ENCODE data around the gene LAIR1.

LAIR1 gene

DNA sequence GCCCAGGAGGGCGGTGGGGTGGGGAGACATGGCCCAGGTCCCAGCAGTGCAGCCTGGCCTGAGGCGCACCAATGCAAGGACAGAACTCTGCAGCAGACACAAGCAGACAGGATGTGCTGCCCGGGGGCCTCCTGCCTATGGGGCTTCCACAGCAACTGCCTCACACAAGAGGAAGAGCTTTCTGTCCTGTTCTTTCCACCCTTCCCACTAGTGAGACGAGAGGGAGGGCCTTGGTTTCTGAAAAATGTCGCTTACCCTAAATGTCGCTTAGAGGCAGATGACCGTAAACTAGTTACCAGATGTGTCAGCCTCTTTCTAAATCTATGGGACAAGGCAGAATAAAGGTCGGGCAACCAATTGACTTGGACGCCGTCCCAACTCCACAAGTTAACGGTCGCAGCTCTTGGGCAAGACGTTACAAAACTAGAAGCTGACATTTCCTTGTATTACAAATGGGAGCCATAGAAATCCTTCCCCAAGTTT lies at the start of gene LAIR1:
Gene LAIR1, minus strand, starts transcription at position 157 of the 483 bp plus-strand sequence. Its CDS starts 127 bp downstream, at position 30.
- H3K4me3 ChIP-seq (ENCODE audit: low read depth, low read length) = no peak within 1 kb of the TSS
- TF ChIP-seq, protein P1, sequence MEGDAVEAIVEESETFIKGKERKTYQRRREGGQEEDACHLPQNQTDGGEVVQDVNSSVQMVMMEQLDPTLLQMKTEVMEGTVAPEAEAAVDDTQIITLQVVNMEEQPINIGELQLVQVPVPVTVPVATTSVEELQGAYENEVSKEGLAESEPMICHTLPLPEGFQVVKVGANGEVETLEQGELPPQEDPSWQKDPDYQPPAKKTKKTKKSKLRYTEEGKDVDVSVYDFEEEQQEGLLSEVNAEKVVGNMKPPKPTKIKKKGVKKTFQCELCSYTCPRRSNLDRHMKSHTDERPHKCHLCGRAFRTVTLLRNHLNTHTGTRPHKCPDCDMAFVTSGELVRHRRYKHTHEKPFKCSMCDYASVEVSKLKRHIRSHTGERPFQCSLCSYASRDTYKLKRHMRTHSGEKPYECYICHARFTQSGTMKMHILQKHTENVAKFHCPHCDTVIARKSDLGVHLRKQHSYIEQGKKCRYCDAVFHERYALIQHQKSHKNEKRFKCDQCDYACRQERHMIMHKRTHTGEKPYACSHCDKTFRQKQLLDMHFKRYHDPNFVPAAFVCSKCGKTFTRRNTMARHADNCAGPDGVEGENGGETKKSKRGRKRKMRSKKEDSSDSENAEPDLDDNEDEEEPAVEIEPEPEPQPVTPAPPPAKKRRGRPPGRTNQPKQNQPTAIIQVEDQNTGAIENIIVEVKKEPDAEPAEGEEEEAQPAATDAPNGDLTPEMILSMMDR (IDR thresholded peaks at IDR 0.05; ENCODE audit: borderline replicate concordance, insufficient read depth, low read depth, low read length) = no peak

DNA sequence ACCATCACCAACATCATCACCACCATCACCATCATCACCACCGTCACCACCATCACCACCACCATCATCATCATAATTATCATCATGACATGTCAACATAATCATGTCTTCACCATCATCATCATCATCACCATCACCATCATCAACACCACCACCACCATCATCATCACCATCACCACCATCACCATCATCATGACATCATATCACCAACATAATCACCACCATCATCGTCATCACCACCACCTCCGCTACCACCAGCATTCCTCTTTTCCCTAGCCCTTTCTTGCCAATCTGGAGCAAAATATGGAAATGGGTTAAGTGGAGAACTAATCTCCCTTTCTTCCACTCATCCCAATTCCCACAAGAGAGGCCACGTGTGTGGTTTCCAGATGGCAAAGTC lies 49.4 kb upstream of the LAIR1 start:
- TF ChIP-seq, protein P1 (IDR thresholded peaks at IDR 0.05; ENCODE audit: borderline replicate concordance, insufficient read depth, low read depth, low read length) = no peak
- H3K4me3 ChIP-seq (ENCODE audit: low read depth, low read length) = no peak overlapping the region

GRCh38 chr19:54412877-54413276 lies 48.1 kb upstream of the LAIR1 start:
- TF ChIP-seq, protein P1 (IDR thresholded peaks at IDR 0.05; ENCODE audit: borderline replicate concordance, insufficient read depth, low read depth, low read length) = no peak

DNA sequence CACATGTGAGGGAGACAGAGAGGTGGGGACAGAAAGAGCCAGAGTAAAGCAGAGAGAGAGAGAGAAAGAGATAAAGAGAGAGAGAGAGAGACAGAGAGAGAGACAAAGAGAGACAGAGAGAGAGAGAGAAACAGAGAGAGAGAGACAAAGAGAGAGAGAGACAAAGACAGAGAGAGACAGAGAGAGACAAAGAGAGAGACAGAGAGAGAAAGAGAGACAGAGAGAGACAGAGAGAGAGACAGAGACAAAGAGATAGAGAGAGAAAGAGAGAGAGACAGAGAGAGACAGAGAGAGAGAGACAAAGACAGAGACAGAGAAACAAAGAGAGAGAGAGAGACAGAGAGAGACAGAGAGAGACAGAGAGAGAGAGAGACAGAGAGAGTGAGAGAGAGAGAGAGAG lies 46.3 kb upstream of the LAIR1 start:
- TF ChIP-seq, protein P1 (IDR thresholded peaks at IDR 0.05; ENCODE audit: borderline replicate concordance, insufficient read depth, low read depth, low read length) = no peak
- no peak overlapping the region for H3K4me3 ChIP-seq (ENCODE audit: low read depth, low read length)

More at GRCh38 chr19:54412877-54413276, 48.1 kb upstream of the LAIR1 start:
- H3K4me3 ChIP-seq (ENCODE audit: low read depth, low read length) = no peak overlapping the region

DNA sequence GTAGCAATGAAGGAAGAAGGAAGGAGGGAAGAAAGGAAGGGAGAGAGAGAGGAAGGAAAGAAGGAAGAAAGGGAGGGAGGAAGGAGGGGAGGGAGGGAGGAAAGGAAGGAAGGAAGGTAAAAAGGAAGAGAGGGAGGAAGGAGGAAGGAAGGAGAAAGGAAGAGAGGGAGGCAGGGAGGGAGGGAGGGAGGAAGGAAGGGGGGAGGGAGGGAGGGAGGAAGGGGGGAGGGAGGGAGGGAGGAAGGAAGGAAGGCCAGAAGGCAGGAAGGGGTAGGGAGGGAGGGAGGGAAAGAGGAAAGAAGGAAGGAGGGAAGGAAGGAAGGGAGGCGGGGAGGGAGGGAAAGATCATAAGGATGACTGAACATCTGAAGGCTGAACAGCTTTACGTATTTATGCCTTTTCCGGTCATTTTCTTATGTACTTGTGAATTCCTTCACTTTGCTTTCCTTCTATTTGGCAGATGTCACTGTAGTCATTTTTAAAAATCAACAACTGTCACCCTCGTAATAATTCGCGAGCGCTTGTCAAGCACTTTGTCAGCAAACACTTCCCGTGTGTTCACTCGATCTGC lies 43.8 kb upstream of the LAIR1 start:
- TF ChIP-seq, protein P1 (IDR thresholded peaks at IDR 0.05; ENCODE audit: borderline replicate concordance, insufficient read depth, low read depth, low read length) = no peak
- H3K4me3 ChIP-seq (ENCODE audit: low read depth, low read length) = no peak overlapping the region

GRCh38 chr19:54407780-54408179 lies 43.0 kb upstream of the LAIR1 start:
- H3K4me3 ChIP-seq (ENCODE audit: low read depth, low read length) = no peak overlapping the region
- TF ChIP-seq, protein P1 (IDR thresholded peaks at IDR 0.05; ENCODE audit: borderline replicate concordance, insufficient read depth, low read depth, low read length) = no peak

DNA sequence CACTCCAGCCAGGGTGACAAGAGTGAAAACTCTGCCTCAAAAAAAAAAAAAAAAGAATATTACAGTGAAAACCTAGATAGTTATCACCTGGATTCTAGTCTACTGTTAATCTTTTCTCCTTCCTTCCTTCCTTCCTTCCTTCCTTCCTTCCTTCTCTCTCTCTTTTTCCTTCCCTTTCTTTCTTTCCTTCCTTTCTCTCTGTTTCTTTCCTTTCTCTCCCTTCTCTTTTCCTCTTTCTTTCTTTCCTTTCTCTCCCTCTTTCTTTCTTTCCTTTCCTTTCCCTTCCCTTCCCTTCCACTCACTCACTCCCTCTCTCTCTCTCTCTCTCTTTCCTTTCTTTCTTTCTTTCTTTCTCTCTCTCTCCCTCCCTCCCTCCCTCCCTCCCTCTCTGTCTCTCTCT lies 40.9 kb upstream of the LAIR1 start:
- TF ChIP-seq, protein P1 (IDR thresholded peaks at IDR 0.05; ENCODE audit: borderline replicate concordance, insufficient read depth, low read depth, low read length) = no peak
- no peak overlapping the region for H3K4me3 ChIP-seq (ENCODE audit: low read depth, low read length)

Data from GM12875 (cell line).